ENCODE measurements around the gene RSPH3. TPM values are rescaled to one million over a fixed set of nuclear protein-coding genes. Genes with fewer than 3 reads are reported as not detected.

The RSPH3 gene
- total and polyA plus RNA-seq, 11 donors: 3.4 to 13.2 (median 9.4) TPM

- H3K4me3 ChIP-seq: no peak overlapping the region
- DNase-seq: no peak
- ATAC-seq: no peak
- TF ChIP-seq CTCF (IDR thresholded peaks at IDR 0.05) (no peak), POLR2A (IDR thresholded peaks at IDR 0.05) (no peak)
- intact Hi-C loops (cut with DNase I): no loop called here
- H3K27ac ChIP-seq: no peak overlapping the region
- H3K4me1 ChIP-seq: no peaks in the 10 kb centered on the region
- peaks cover 0 to 25% (median 6%) of the 10 kb centered on the region in 12 donors for H3K9me3 ChIP-seq
- H3K36me3 ChIP-seq: no peaks in the 10 kb centered on the region
- no peaks in the 10 kb centered on the region for H3K27me3 ChIP-seq
Measured at GRCh38 chr6:158963020-158963808, 36.8 kb downstream of the RSPH3 start.

GRCh38 chr6:158962371-158962770 lies 37.6 kb downstream of the RSPH3 start:
- Histone ChIP-seq H3K27ac (no peak overlapping the region), H3K36me3 (no peaks in the 10 kb centered on the region), H3K9me3 (peaks cover 0 to 17% (median 0%) of the 10 kb centered on the region in 12 donors), H3K27me3 (no peaks in the 10 kb centered on the region), H3K4me1 (no peaks in the 10 kb centered on the region), H3K4me3 (no peak overlapping the region)
- ATAC-seq (no peak), DNase-seq (no peak)
- 75 to 85% (median 77%) methylated on average over 3 of the region's 3 CpGs for WGBS, 4 donors
- no peak for TF ChIP-seq POLR2A (IDR thresholded peaks at IDR 0.05)
- intact Hi-C loops (cut with DNase I): no loop called here

- intact Hi-C loops (cut with DNase I): no loop called here
- Histone ChIP-seq H3K27me3 (no peaks in the 10 kb centered on the region), H3K36me3 (no peaks in the 10 kb centered on the region), H3K27ac (no peak overlapping the region), H3K9me3 (no peaks in the 10 kb centered on the region), H3K4me1 (no peaks in the 10 kb centered on the region), H3K4me3 (no peak overlapping the region)
- ATAC-seq (no peak), DNase-seq (no peak)
- TF ChIP-seq CTCF (IDR thresholded peaks at IDR 0.05): no peak
- no peak for TF ChIP-seq POLR2A (IDR thresholded peaks at IDR 0.05)
- 83 to 91% (median 88%) methylated on average over 2 of the region's 2 CpGs for WGBS, 4 donors
Measured at GRCh38 chr6:158960026-158960425, 40.0 kb downstream of the RSPH3 start.

GRCh38 chr6:158959552-158959951 lies 40.5 kb downstream of the RSPH3 start:
- H3K4me1 ChIP-seq: no peaks in the 10 kb centered on the region
- 81 to 91% (median 84%) methylated on average over 4 of the region's 4 CpGs for WGBS, 4 donors
- no peaks in the 10 kb centered on the region for H3K9me3 ChIP-seq
- DNase-seq (no peak), ATAC-seq (no peak)
- no peak for TF ChIP-seq CTCF (IDR thresholded peaks at IDR 0.05)
- H3K4me3 ChIP-seq: no peak overlapping the region
- no peak overlapping the region for H3K27ac ChIP-seq
- intact Hi-C loops (cut with DNase I): no loop called here
- no peaks in the 10 kb centered on the region for H3K27me3 ChIP-seq
- no peaks in the 10 kb centered on the region for H3K36me3 ChIP-seq
